Measurements from ENCODE around the gene CAMK4. TPM values are rescaled to one million over a fixed set of nuclear protein-coding genes. Genes with fewer than 3 reads are reported as not detected.

The CAMK4 gene
- total RNA-seq, 1 experiment from 2014 or later = 6.3 TPM

- no peak overlapping the region for H2BK15ac ChIP-seq (ENCODE audit: low read depth, low read length)
- no peak overlapping the region for H3K18ac ChIP-seq (ENCODE audit: insufficient read length, low read depth, low read length)
- H3K27ac ChIP-seq (ENCODE audit: insufficient read length, low read depth, low read length) = no peak overlapping the region
- H3K23ac ChIP-seq (ENCODE audit: insufficient read length, low read depth, low read length) = no peak overlapping the region
- H3K4me1 ChIP-seq (ENCODE audit: insufficient read depth, low read length) = no peaks in the 10 kb centered on the region
- no peak overlapping the region for H2BK20ac ChIP-seq (ENCODE audit: low read depth, low read length, poor library complexity, severe bottlenecking)
- no peak overlapping the region for H2BK120ac ChIP-seq (ENCODE audit: low read depth, low read length, poor library complexity, severe bottlenecking)
- no peaks in the 10 kb centered on the region for H3K27me3 ChIP-seq (ENCODE audit: insufficient read depth, low read length)
- no peak overlapping the region for H4K8ac ChIP-seq (replicated peaks; ENCODE audit: insufficient read length, low read depth, low read length)
- no peaks in the 10 kb centered on the region for H3K79me1 ChIP-seq (ENCODE audit: insufficient read depth, low read depth, low read length, poor library complexity, severe bottlenecking)
- H2AK5ac ChIP-seq (ENCODE audit: insufficient read length, low read length) = no peak overlapping the region
- no peak overlapping the region for H3K56ac ChIP-seq (ENCODE audit: insufficient read length, low read depth, low read length)
- Mint-ChIP-seq H3K27me3 (ENCODE audit: low read depth) (no peaks in the 10 kb centered on the region), H3K4me3 (no peak overlapping the region), H3K9me3 (no peaks in the 10 kb centered on the region), H3K27ac (no peak overlapping the region), H3K36me3 (ENCODE audit: insufficient read depth in 1 of 3, low read depth in 3 of 3) (no peaks in the 10 kb centered on the region), H3K4me1 (no peaks in the 10 kb centered on the region)
- H4K20me1 ChIP-seq (ENCODE audit: control insufficient read depth, insufficient read depth, insufficient read length) = no peaks in the 10 kb centered on the region
- H2BK5ac ChIP-seq (ENCODE audit: insufficient read length, low read length) = no peak overlapping the region
- no peak overlapping the region for H2AFZ ChIP-seq (ENCODE audit: low read length)
- H3K9ac ChIP-seq (ENCODE audit: extremely low read depth, insufficient read length, low read length) = no peak overlapping the region
- H3T11ph ChIP-seq (ENCODE audit: low read length) = no peak overlapping the region
- H4K5ac ChIP-seq (ENCODE audit: insufficient read length, low read depth, low read length) = no peak overlapping the region
- no peak overlapping the region for H3K4ac ChIP-seq (ENCODE audit: low read depth, low read length)
- no peak overlapping the region for H2BK12ac ChIP-seq (ENCODE audit: insufficient read length, low read depth, low read length)
- no CpG with 5 or more reads among the region's 1 CpG for WGBS (ENCODE audit: extremely low coverage, insufficient read length, low lambda C conversion rate)
- H3K4me2 ChIP-seq (ENCODE audit: insufficient read depth, insufficient read length, low read length) = no peak overlapping the region
- no peak for TF ChIP-seq CTCF (conservative IDR thresholded peaks at IDR 0.05)
- H4K91ac ChIP-seq (ENCODE audit: insufficient read length, low read depth, low read length) = no peak overlapping the region
- no peaks in the 10 kb centered on the region for H3K23me2 ChIP-seq (ENCODE audit: insufficient read length, low read depth, low read length, poor library complexity, severe bottlenecking)
- H3K9me3 ChIP-seq (ENCODE audit: control insufficient read depth, low read depth, low read length) = no peaks in the 10 kb centered on the region
- H3K14ac ChIP-seq (ENCODE audit: insufficient read depth, low read length) = no peak overlapping the region
- no peak for DNase-seq
- no peaks in the 10 kb centered on the region for H3K79me2 ChIP-seq (ENCODE audit: insufficient read depth, low read length)
Measured at GRCh38 chr5:111434800-111435199, 210.6 kb downstream of the CAMK4 start.
